ENCODE data around the gene HOGA1. TPM values are rescaled to one million over a fixed set of nuclear protein-coding genes. Genes with fewer than 3 reads are reported as not detected.

Gene HOGA1
- total RNA-seq, 1 donor, result 0.72 TPM

GRCh38 chr10:97596101-97597082 lies 12.2 kb downstream of the HOGA1 start:
- peak; percentile 95 for DNase-seq (ENCODE audit: low read depth)
- H3K4me3 ChIP-seq (ENCODE audit: low read depth, low read length), result no peak overlapping the region
- TF ChIP-seq CTCF (IDR thresholded peaks at IDR 0.05; ENCODE audit: insufficient read depth, low read length), result no peak

GRCh38 chr10:97597778-97598177 lies 13.6 kb downstream of the HOGA1 start:
- no peak for DNase-seq (ENCODE audit: low read depth)
- TF ChIP-seq CTCF (IDR thresholded peaks at IDR 0.05; ENCODE audit: insufficient read depth, low read length), result no peak
- no peak overlapping the region for H3K4me3 ChIP-seq (ENCODE audit: low read depth, low read length)

GRCh38 chr10:97598407-97599271 lies 14.4 kb downstream of the HOGA1 start:
- no peak for DNase-seq (ENCODE audit: low read depth)
- no peak for TF ChIP-seq CTCF (IDR thresholded peaks at IDR 0.05; ENCODE audit: insufficient read depth, low read length)
- H3K4me3 ChIP-seq (ENCODE audit: low read depth, low read length), result no peak overlapping the region

GRCh38 chr10:97599272-97599619 lies 15.1 kb downstream of the HOGA1 start:
- no peak for TF ChIP-seq CTCF (IDR thresholded peaks at IDR 0.05; ENCODE audit: insufficient read depth, low read length)
- no peak for DNase-seq (ENCODE audit: low read depth)
- no peak overlapping the region for H3K4me3 ChIP-seq (ENCODE audit: low read depth, low read length)

- TF ChIP-seq CTCF (IDR thresholded peaks at IDR 0.05; ENCODE audit: insufficient read depth, low read length), result no peak
- DNase-seq (ENCODE audit: low read depth), result no peak
- no peak overlapping the region for H3K4me3 ChIP-seq (ENCODE audit: low read depth, low read length)
These were observed 16.4 kb downstream of the HOGA1 start for GRCh38 chr10:97600616-97601015.

GRCh38 chr10:97601268-97602215 lies 17.4 kb downstream of the HOGA1 start:
- DNase-seq (ENCODE audit: low read depth), result no peak
- no peak overlapping the region for H3K4me3 ChIP-seq (ENCODE audit: low read depth, low read length)
- no peak for TF ChIP-seq CTCF (IDR thresholded peaks at IDR 0.05; ENCODE audit: insufficient read depth, low read length)

Data from fibroblast of the aortic adventitia (primary cell).